Hepatocyte (in vitro differentiated cells): ENCODE results near the gene PLCL2. TPM values are rescaled to one million over a fixed set of nuclear protein-coding genes. Genes with fewer than 3 reads are reported as not detected.

ENCODE experiments used
- DNase-seq: peaks from one replicate; pipeline ENCODE4 v3.0.0-alpha.2; 2016; ENCODE audit warnings: low spot score
- H2AFZ ChIP-seq: fragments of 200-600 bp; sonication (generic); 2 replicates; pipeline ENCODE4 v1.6.0; 2016; ENCODE audit warnings: antibody characterized with exemption, mild to moderate bottlenecking
- H3K27ac ChIP-seq: fragments of 200-600 bp; sonication (generic); 2 replicates; pipeline ENCODE4 v1.5.1; 2016; ENCODE audit warnings: mild to moderate bottlenecking
- H3K27me3 ChIP-seq: fragments of 200-600 bp; sonication (generic); 2 replicates; pipeline ENCODE4 v1.6.1; 2016
- H3K36me3 ChIP-seq: fragments of 200-600 bp; sonication (generic); replicated peaks from 2 replicates; pipeline ENCODE4 v1.5.1; 2016; ENCODE audit warnings: low read depth; ENCODE audit not compliant: insufficient read depth
- H3K4me1 ChIP-seq: fragments of 200-600 bp; sonication (generic); 2 replicates; pipeline ENCODE4 v1.5.1; 2016; ENCODE audit warnings: mild to moderate bottlenecking, moderate library complexity; ENCODE audit not compliant: insufficient read depth
- H3K4me2 ChIP-seq: fragments of 200-600 bp; sonication (generic); 2 replicates; pipeline ENCODE4 v1.6.0; 2016
- H3K4me3 ChIP-seq: fragments of 200-600 bp; sonication (generic); 2 replicates; pipeline ENCODE4 v1.5.1; 2016; ENCODE audit warnings: mild to moderate bottlenecking
- H3K79me2 ChIP-seq: fragments of 200-600 bp; sonication (generic); 2 replicates; pipeline ENCODE4 v1.6.0; 2017; ENCODE audit warnings: mild to moderate bottlenecking
- H3K9me2 ChIP-seq: fragments of 200-600 bp; sonication (generic); replicated peaks from 2 replicates; pipeline ENCODE4 v1.6.0; 2017; ENCODE audit warnings: mild to moderate bottlenecking; ENCODE audit not compliant: insufficient read depth
- H3K9me3 ChIP-seq: fragments of 200-600 bp; sonication (generic); 2 replicates; pipeline ENCODE4 v1.5.1; 2016; ENCODE audit warnings: low read depth, mild to moderate bottlenecking
- H4K20me1 ChIP-seq: fragments of 200-600 bp; sonication (generic); 2 replicates; pipeline ENCODE4 v1.6.0; 2016; ENCODE audit warnings: mild to moderate bottlenecking; ENCODE audit not compliant: insufficient read depth, poor library complexity, severe bottlenecking
- CTCF ChIP-seq: fragments of 200-600 bp; sonication (generic); IDR thresholded peaks from 2 replicates; pipeline ENCODE4 v1.5.1; 2016; ENCODE audit warnings: antibody characterized with exemption, mild to moderate bottlenecking; ENCODE audit not compliant: poor library complexity
- EZH2 ChIP-seq: fragments of 200-600 bp; sonication (generic); IDR thresholded peaks from 2 replicates; pipeline ENCODE4 v1.6.1; 2016; ENCODE audit warnings: antibody characterized with exemption, mild to moderate bottlenecking, borderline replicate concordance
- EZH2phosphoT487 ChIP-seq: fragments of 200-600 bp; sonication (generic); IDR thresholded peaks from one replicate; pipeline ENCODE4 v1.6.1; 2018; ENCODE audit warnings: antibody characterized with exemption, mild to moderate bottlenecking, low read depth, moderate library complexity; ENCODE audit not compliant: unreplicated experiment, severe bottlenecking
- WGBS: methylation state at CpG from one replicate; pipeline ENCODE4 v1.1.6; 2016; ENCODE audit warnings: low lambda C conversion rate; ENCODE audit errors: missing lambda C conversion rate; 5-methylcytosine and 5-hydroxymethylcytosine counted together
- polyA plus RNA-seq: library from polyadenylated mRNA; unstranded; fragments of >200 nt; fragmentation: Nextera tagmentation; extraction: Ambion mirVana; gene quantifications from 2 replicates; pipeline ENCODE4 v1.2.1, GENCODE V29; 2016
- total RNA-seq: library from RNA; depleted of rRNA; stranded (reverse); fragments of >200 nt; gene quantifications from 2 replicates; pipeline ENCODE4 v1.2.3, GENCODE V29; 2014

Gene PLCL2
- total and polyA plus RNA-seq, 2 experiments from 2014 or later, result 3.2 to 14.2 TPM

- Histone ChIP-seq H2AFZ (no peak overlapping the region), H3K4me2 (no peak overlapping the region), H4K20me1 (no peaks in the 10 kb centered on the region), H3K4me1 (no peaks in the 10 kb centered on the region), H3K9me3 (no peaks in the 10 kb centered on the region), H3K79me2 (peaks cover 26% of the 10 kb centered on the region), H3K4me3 (no peak overlapping the region), H3K27me3 (no peaks in the 10 kb centered on the region), H3K36me3 (no peaks in the 10 kb centered on the region), H3K27ac (no peak overlapping the region), H3K9me2 (no peaks in the 10 kb centered on the region)
- WGBS, result 97% methylated on average over 2 of the region's 2 CpGs
- TF ChIP-seq EZH2phosphoT487 (no peak), EZH2 (no peak), CTCF (no peak)
- no peak for DNase-seq
Observed at GRCh38 chr3:16923112-16923511, 38.4 kb downstream of the PLCL2 start.

- Histone ChIP-seq H2AFZ (no peak overlapping the region), H3K79me2 (peaks cover 15% of the 10 kb centered on the region), H3K9me3 (no peaks in the 10 kb centered on the region), H4K20me1 (no peaks in the 10 kb centered on the region), H3K27ac (no peak overlapping the region), H3K27me3 (no peaks in the 10 kb centered on the region), H3K4me2 (no peak overlapping the region), H3K4me1 (no peaks in the 10 kb centered on the region), H3K9me2 (no peaks in the 10 kb centered on the region), H3K4me3 (no peak overlapping the region), H3K36me3 (no peaks in the 10 kb centered on the region)
- no peak for DNase-seq
- WGBS, result 100% methylated on average over 1 of the region's 1 CpG
- TF ChIP-seq EZH2 (no peak), EZH2phosphoT487 (no peak), CTCF (no peak)
Observed at GRCh38 chr3:16927485-16927884, 42.7 kb downstream of the PLCL2 start.

GRCh38 chr3:16928386-16929132 is 43.8 kb downstream of the PLCL2 start:
- no peak overlapping the region for H3K4me2 ChIP-seq
- 75% methylated on average over 4 of the region's 8 CpGs for WGBS
- H3K4me1 ChIP-seq, result no peaks in the 10 kb centered on the region
- H3K9me2 ChIP-seq, result no peaks in the 10 kb centered on the region
- H4K20me1 ChIP-seq, result no peaks in the 10 kb centered on the region
- no peak overlapping the region for H2AFZ ChIP-seq
- H3K79me2 ChIP-seq, result peaks cover 15% of the 10 kb centered on the region
- no peak overlapping the region for H3K27ac ChIP-seq
- H3K4me3 ChIP-seq, result no peak overlapping the region
- DNase-seq, result no peak
- no peaks in the 10 kb centered on the region for H3K36me3 ChIP-seq
- no peaks in the 10 kb centered on the region for H3K9me3 ChIP-seq
- no peak for TF ChIP-seq EZH2
- no peak for TF ChIP-seq CTCF
- no peak for TF ChIP-seq EZH2phosphoT487
- H3K27me3 ChIP-seq, result no peaks in the 10 kb centered on the region
